Measurements from ENCODE around the gene REG4. TPM values are rescaled to one million over a fixed set of nuclear protein-coding genes. Genes with fewer than 3 reads are reported as not detected.

The REG4 gene
- total and polyA plus RNA-seq, 2 experiments from 2014 or later: 106 to 111 TPM

DNA sequence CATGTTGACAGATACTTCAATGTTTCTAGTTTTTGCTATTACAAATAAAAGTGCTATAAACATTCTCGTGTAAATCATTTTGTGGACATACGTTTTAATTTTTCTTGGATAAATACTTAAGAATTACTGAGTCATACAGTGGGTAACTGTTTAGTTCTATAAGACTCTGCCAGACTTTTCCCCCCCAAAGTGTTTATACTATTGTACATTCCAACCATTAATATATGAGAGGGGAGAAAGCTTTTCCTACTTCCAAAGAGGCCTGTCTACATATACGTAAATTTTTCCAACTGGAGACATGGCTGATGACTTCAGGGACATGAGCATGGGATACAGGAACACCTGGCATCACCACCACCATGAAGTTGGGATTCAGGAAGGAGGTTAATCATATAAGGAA is 17.0 kb upstream of the REG4 start:
- TF ChIP-seq EZH2phosphoT487 (IDR thresholded peaks at IDR 0.05; ENCODE audit: low read depth, severe bottlenecking, unreplicated experiment) (no peak), EZH2 (IDR thresholded peaks at IDR 0.05; ENCODE audit: borderline replicate concordance) (no peak)
- TF ChIP-seq, protein P1, sequence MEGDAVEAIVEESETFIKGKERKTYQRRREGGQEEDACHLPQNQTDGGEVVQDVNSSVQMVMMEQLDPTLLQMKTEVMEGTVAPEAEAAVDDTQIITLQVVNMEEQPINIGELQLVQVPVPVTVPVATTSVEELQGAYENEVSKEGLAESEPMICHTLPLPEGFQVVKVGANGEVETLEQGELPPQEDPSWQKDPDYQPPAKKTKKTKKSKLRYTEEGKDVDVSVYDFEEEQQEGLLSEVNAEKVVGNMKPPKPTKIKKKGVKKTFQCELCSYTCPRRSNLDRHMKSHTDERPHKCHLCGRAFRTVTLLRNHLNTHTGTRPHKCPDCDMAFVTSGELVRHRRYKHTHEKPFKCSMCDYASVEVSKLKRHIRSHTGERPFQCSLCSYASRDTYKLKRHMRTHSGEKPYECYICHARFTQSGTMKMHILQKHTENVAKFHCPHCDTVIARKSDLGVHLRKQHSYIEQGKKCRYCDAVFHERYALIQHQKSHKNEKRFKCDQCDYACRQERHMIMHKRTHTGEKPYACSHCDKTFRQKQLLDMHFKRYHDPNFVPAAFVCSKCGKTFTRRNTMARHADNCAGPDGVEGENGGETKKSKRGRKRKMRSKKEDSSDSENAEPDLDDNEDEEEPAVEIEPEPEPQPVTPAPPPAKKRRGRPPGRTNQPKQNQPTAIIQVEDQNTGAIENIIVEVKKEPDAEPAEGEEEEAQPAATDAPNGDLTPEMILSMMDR (IDR thresholded peaks at IDR 0.05; ENCODE audit: poor library complexity): no peak
- Histone ChIP-seq H3K36me3 (replicated peaks; ENCODE audit: insufficient read depth, low read depth) (no peaks in the 10 kb centered on the region), H3K4me1 (ENCODE audit: insufficient read depth) (peaks cover 7% of the 10 kb centered on the region), H3K4me3 (no peak overlapping the region), H3K9me3 (ENCODE audit: low read depth) (no peaks in the 10 kb centered on the region), H3K79me2 (peaks cover 7% of the 10 kb centered on the region), H3K9me2 (replicated peaks; ENCODE audit: insufficient read depth) (no peaks in the 10 kb centered on the region), H3K4me2 (no peak overlapping the region), H2AFZ (no peak overlapping the region), H3K27ac (no peak overlapping the region), H3K27me3 (no peaks in the 10 kb centered on the region), H4K20me1 (ENCODE audit: insufficient read depth, poor library complexity, severe bottlenecking) (no peaks in the 10 kb centered on the region)
- WGBS (ENCODE audit: low lambda C conversion rate, missing lambda C conversion rate): 73% methylated on average over 3 of the region's 3 CpGs
- no peak for DNase-seq (ENCODE audit: low spot score)

DNA sequence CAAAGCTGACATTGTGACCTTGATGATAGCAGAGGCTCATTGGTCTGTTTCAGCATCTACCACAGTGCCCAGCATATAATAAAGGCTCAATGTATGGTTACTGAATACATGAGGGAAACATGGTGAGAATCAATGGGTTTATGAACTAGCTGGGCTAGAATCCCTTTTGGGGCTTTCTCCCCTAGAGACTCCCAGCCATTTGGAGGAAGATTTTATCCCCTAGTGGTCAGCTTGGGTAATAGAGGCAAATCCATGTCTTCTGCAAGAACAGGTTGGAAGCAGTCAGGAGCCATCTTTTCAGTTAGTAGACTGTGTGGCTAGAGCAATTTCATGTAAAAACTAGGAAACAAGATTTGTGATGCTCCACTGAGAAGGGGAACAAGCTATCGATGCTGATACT is 15.8 kb upstream of the REG4 start:
- Histone ChIP-seq H3K27ac (no peak overlapping the region), H3K36me3 (replicated peaks; ENCODE audit: insufficient read depth, low read depth) (no peaks in the 10 kb centered on the region), H3K79me2 (peaks cover 7% of the 10 kb centered on the region), H3K27me3 (no peaks in the 10 kb centered on the region), H3K4me1 (ENCODE audit: insufficient read depth) (peaks cover 7% of the 10 kb centered on the region), H3K4me2 (no peak overlapping the region), H4K20me1 (ENCODE audit: insufficient read depth, poor library complexity, severe bottlenecking) (no peaks in the 10 kb centered on the region), H3K9me3 (ENCODE audit: low read depth) (no peaks in the 10 kb centered on the region), H3K4me3 (no peak overlapping the region), H2AFZ (no peak overlapping the region), H3K9me2 (replicated peaks; ENCODE audit: insufficient read depth) (no peaks in the 10 kb centered on the region)
- WGBS (ENCODE audit: low lambda C conversion rate, missing lambda C conversion rate): 77% methylated on average over 1 of the region's 1 CpG
- TF ChIP-seq EZH2 (IDR thresholded peaks at IDR 0.05; ENCODE audit: borderline replicate concordance): no peak
- TF ChIP-seq, protein P1 (IDR thresholded peaks at IDR 0.05; ENCODE audit: poor library complexity): no peak
- TF ChIP-seq EZH2phosphoT487 (IDR thresholded peaks at IDR 0.05; ENCODE audit: low read depth, severe bottlenecking, unreplicated experiment): no peak
- DNase-seq (ENCODE audit: low spot score): no peak

DNA sequence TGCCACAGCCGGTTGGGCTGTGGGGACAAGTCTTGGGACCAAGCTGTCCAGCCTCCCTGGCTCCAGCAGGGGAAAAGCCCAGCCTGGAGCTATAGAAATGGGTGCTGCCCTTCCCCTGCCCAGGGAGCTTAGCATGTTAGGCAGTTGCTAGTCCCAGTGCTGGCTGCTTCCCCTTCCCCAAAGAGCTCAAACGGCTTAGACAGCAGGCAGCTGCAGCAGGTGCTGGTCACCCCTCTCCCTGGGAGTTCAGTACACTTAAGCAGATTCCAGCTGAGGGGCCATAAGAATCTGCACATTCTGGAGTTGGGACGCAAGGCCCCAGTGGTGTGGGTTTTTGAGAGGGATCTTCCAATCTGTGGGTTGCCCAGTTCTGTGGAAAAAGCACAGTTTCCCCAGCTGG is 11.1 kb upstream of the REG4 start:
- no peak overlapping the region for H3K4me3 ChIP-seq
- no peak for TF ChIP-seq EZH2 (IDR thresholded peaks at IDR 0.05; ENCODE audit: borderline replicate concordance)
- TF ChIP-seq, protein P1 (IDR thresholded peaks at IDR 0.05; ENCODE audit: poor library complexity): no peak
- TF ChIP-seq EZH2phosphoT487 (IDR thresholded peaks at IDR 0.05; ENCODE audit: low read depth, severe bottlenecking, unreplicated experiment): no peak
- H4K20me1 ChIP-seq (ENCODE audit: insufficient read depth, poor library complexity, severe bottlenecking): no peaks in the 10 kb centered on the region
- no peaks in the 10 kb centered on the region for H3K9me3 ChIP-seq (ENCODE audit: low read depth)
- H3K4me1 ChIP-seq (ENCODE audit: insufficient read depth): peaks cover 12% of the 10 kb centered on the region
- H3K79me2 ChIP-seq: no peaks in the 10 kb centered on the region
- no peak for DNase-seq (ENCODE audit: low spot score)
- no peak overlapping the region for H2AFZ ChIP-seq
- no peaks in the 10 kb centered on the region for H3K9me2 ChIP-seq (replicated peaks; ENCODE audit: insufficient read depth)
- WGBS (ENCODE audit: low lambda C conversion rate, missing lambda C conversion rate): 79% methylated on average over 3 of the region's 3 CpGs
- H3K36me3 ChIP-seq (replicated peaks; ENCODE audit: insufficient read depth, low read depth): no peaks in the 10 kb centered on the region
- no peak overlapping the region for H3K4me2 ChIP-seq
- no peaks in the 10 kb centered on the region for H3K27me3 ChIP-seq
- no peak overlapping the region for H3K27ac ChIP-seq

DNA sequence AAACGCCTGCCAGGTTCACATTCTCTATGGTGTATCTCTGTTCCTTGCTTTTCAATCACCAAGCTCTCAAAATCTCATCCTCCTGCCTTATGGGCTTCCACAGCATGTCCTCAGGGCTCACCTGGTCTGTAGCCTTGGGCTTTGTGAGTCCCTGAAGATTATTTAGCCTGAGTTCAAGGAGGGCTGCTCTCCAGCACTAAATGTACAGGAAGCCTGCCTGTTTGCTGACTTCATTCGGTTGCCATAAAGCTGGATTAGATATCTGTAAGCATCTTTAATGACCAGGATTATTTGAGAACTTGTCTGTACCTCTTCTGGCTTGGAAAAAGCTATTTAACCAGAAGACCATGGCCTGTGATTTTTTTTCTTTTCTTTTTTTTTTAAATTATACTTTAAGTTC is 6.9 kb upstream of the REG4 start:
- H3K79me2 ChIP-seq: no peaks in the 10 kb centered on the region
- no peak for DNase-seq (ENCODE audit: low spot score)
- no peaks in the 10 kb centered on the region for H3K27me3 ChIP-seq
- peaks cover 20% of the 10 kb centered on the region for H3K4me1 ChIP-seq (ENCODE audit: insufficient read depth)
- no peak overlapping the region for H3K4me2 ChIP-seq
- H3K36me3 ChIP-seq (replicated peaks; ENCODE audit: insufficient read depth, low read depth): no peaks in the 10 kb centered on the region
- H3K9me2 ChIP-seq (replicated peaks; ENCODE audit: insufficient read depth): no peaks in the 10 kb centered on the region
- TF ChIP-seq EZH2 (IDR thresholded peaks at IDR 0.05; ENCODE audit: borderline replicate concordance): no peak
- TF ChIP-seq, protein P1 (IDR thresholded peaks at IDR 0.05; ENCODE audit: poor library complexity): no peak
- no peak for TF ChIP-seq EZH2phosphoT487 (IDR thresholded peaks at IDR 0.05; ENCODE audit: low read depth, severe bottlenecking, unreplicated experiment)
- no peak overlapping the region for H3K4me3 ChIP-seq
- peak overlapping the region; percentile 75 for H3K27ac ChIP-seq
- no peak overlapping the region for H2AFZ ChIP-seq
- H4K20me1 ChIP-seq (ENCODE audit: insufficient read depth, poor library complexity, severe bottlenecking): no peaks in the 10 kb centered on the region
- no peaks in the 10 kb centered on the region for H3K9me3 ChIP-seq (ENCODE audit: low read depth)
- WGBS (ENCODE audit: low lambda C conversion rate, missing lambda C conversion rate): 57% methylated on average over 2 of the region's 2 CpGs
